Stomach (tissue), 19 donors: ENCODE data around the gene PDAP1. TPM values are rescaled to one million over a fixed set of nuclear protein-coding genes. Genes with fewer than 3 reads are reported as not detected.

Experiments used
- DNase-seq, 2 donors: peaks; one replicate each; pipeline versions ENCODE4 v3.0.0 to v3.0.0-alpha.2; 2013 to 2019
- H3K27ac ChIP-seq, 5 donors: fragments of 200-600 bp in 4 of 5; sonication (generic) in 4 of 5; one replicate each; pipeline ENCODE4 v1.5.1; 2013 to 2019; ENCODE audit warnings: mild to moderate bottlenecking in 1 of 5, moderate library complexity in 1 of 5
- H3K27me3 ChIP-seq, 3 donors: fragments of 200-600 bp; sonication (generic); one replicate each; pipeline ENCODE4 v1.5.1; 2017 to 2019; ENCODE audit warnings: mixed run types in 1 of 3
- H3K36me3 ChIP-seq, 4 donors: fragments of 200-600 bp; sonication (generic); 1 replicate in 3 of 4; 2 replicates in 1 of 4; pipeline ENCODE4 v1.5.1; 2016 to 2019
- H3K4me1 ChIP-seq, 4 donors: fragments of 200-600 bp; sonication (generic); one replicate each; pipeline ENCODE4 v1.5.1; 2016 to 2019
- H3K4me3 ChIP-seq, 4 donors: fragments of 200-600 bp; sonication (generic) in 3 of 4; one replicate each; pipeline ENCODE4 v1.5.1; 2016 to 2019; ENCODE audit warnings: mild to moderate bottlenecking in 1 of 4
- H3K9me3 ChIP-seq, 4 donors: fragments of 200-600 bp; sonication (generic); one replicate each; pipeline ENCODE4 v1.5.1; 2016 to 2019
- CTCF ChIP-seq, 7 experiments: fragments of 450-650 bp in 4 of 7; fragments of 200-600 bp in 3 of 7; sonication (generic) in 3 of 7; IDR thresholded peaks; one replicate each; pipeline ENCODE4 v1.5.1; 2016 to 2019; ENCODE audit warnings: antibody characterized with exemption in 7 of 7, control low read depth in 2 of 7, mild to moderate bottlenecking in 1 of 7
- EP300 ChIP-seq: sonication (generic); formaldehyde crosslinking; IDR thresholded peaks from one replicate; pipeline ENCODE4 v1.6.1; 2017; ENCODE audit warnings: antibody characterized with exemption
- POLR2A ChIP-seq, 4 donors: fragments of 450-650 bp; IDR thresholded peaks; one replicate each; pipeline ENCODE4 v1.6.1; 2016; ENCODE audit warnings: antibody characterized with exemption in 4 of 4, control low read depth in 2 of 4, mild to moderate bottlenecking in 1 of 4, moderate library complexity in 1 of 4
- POLR2AphosphoS5 ChIP-seq, 3 donors: sonication (generic); formaldehyde crosslinking; IDR thresholded peaks; one replicate each; pipeline ENCODE4 v1.6.1; 2016; ENCODE audit warnings: antibody characterized with exemption in 3 of 3
- WGBS, 5 donors: extraction: QIAGEN DNeasy Blood & Tissue Kit in 3 of 5; methylation state at CpG; one replicate each; pipeline versions ENCODE4 v1.1.5 to v1.1.7; 2013 to 2018; 5-methylcytosine and 5-hydroxymethylcytosine counted together
- intact Hi-C: fragments of 100-400 bp; cut with DNase I; formaldehyde crosslinking; loops from one replicate; pipeline ENCODE4 v1.15.1; 2023; ENCODE audit warnings: low total_unique reads
- long read RNA-seq, 10 donors: transcript quantifications; one replicate each; lab custom pipeline, GENCODE V29; 2026
- polyA plus RNA-seq, 3 donors: library from polyadenylated mRNA; stranded (reverse); fragments of 200-250 nt; gene quantifications; one replicate each; pipeline ENCODE4 v1.2.3, GENCODE V29; 2013
- total RNA-seq, 5 donors: library from RNA; depleted of rRNA; stranded (reverse); fragments of >200 nt; gene quantifications; one replicate each; pipeline versions ENCODE4 v1.1.0 to v1.2.3, GENCODE V29; 2014 to 2016
- donor health status: healthy with polysubstance abuse.
- donor health status: Bipolar disorder and iron deficiency.
- donor health status: healthy.

The PDAP1 gene
- total RNA-seq (10 to 100 TPM; 22.8 to 79.9 (median 32.3) TPM), polyA plus RNA-seq (100 to 1,000 TPM; 129 to 153 (median 133) TPM)
- long read RNA-seq, donor 1, transcript PDAP1-201 (6 exons, 2,546 nt), result major isoform, 8 of 18 reads
- long read RNA-seq, donor 1, partial matches to known transcripts, result 10 of 18 reads
- long read RNA-seq, donor 1, other reads (novel, unspliced or antisense), result 0 of 18 reads
- long read RNA-seq, donor 2, transcript PDAP1-201 (6 exons, 2,546 nt), result major isoform, 13 of 83 reads
- long read RNA-seq, donor 2, partial matches to known transcripts, result 56 of 83 reads
- long read RNA-seq, donor 2, other reads (novel, unspliced or antisense), result 14 of 83 reads
- long read RNA-seq, donor 3, transcript PDAP1-201 (6 exons, 2,546 nt), result major isoform, 9 of 9 reads
- long read RNA-seq, donor 3, partial matches to known transcripts, result 0 of 9 reads
- long read RNA-seq, donor 3, other reads (novel, unspliced or antisense), result 0 of 9 reads
- long read RNA-seq, donor 4, partial matches to known transcripts, result 0 of 2 reads
- long read RNA-seq, donor 4, other reads (novel, unspliced or antisense), result 0 of 2 reads
- long read RNA-seq, donor 5, transcript PDAP1-201 (6 exons, 2,546 nt), result major isoform, 13 of 23 reads
- long read RNA-seq, donor 5, partial matches to known transcripts, result 10 of 23 reads
- long read RNA-seq, donor 5, other reads (novel, unspliced or antisense), result 0 of 23 reads
- long read RNA-seq, donor 6, transcript PDAP1-201 (6 exons, 2,546 nt), result major isoform, 49 of 64 reads
- long read RNA-seq, donor 6, partial matches to known transcripts, result 15 of 64 reads
- long read RNA-seq, donor 6, other reads (novel, unspliced or antisense), result 0 of 64 reads
- long read RNA-seq, donor 7, transcript PDAP1-201 (6 exons, 2,546 nt), result major isoform, 13 of 22 reads
- long read RNA-seq, donor 7, partial matches to known transcripts, result 8 of 22 reads
- long read RNA-seq, donor 7, other reads (novel, unspliced or antisense), result 0 of 22 reads
- long read RNA-seq, donor 8, transcript PDAP1-201 (6 exons, 2,546 nt), result major isoform, 17 of 52 reads
- long read RNA-seq, donor 8, partial matches to known transcripts, result 26 of 52 reads
- long read RNA-seq, donor 8, other reads (novel, unspliced or antisense), result 9 of 52 reads
- long read RNA-seq, donor 9, transcript PDAP1-201 (6 exons, 2,546 nt), result major isoform, 12 of 12 reads
- long read RNA-seq, donor 9, partial matches to known transcripts, result 0 of 12 reads
- long read RNA-seq, donor 9, other reads (novel, unspliced or antisense), result 0 of 12 reads
- long read RNA-seq, donor 10, transcript PDAP1-201 (6 exons, 2,546 nt), result major isoform, 8 of 8 reads
- long read RNA-seq, donor 10, partial matches to known transcripts, result 0 of 8 reads
- long read RNA-seq, donor 10, other reads (novel, unspliced or antisense), result 0 of 8 reads

GRCh38 chr7:99408379-99409191, at the start of gene PDAP1, which contains the start of gene BUD31:
TSS of gene PDAP1 (minus strand) at chr7:99408597. CDS start at chr7:99408548, 49 bp downstream.
TSS of gene BUD31 (plus strand) at chr7:99408969. CDS start at chr7:99411093, 2,124 bp downstream.
- intact Hi-C loops, result no loop called here

GRCh38 chr7:99457650-99458493, 49.5 kb upstream of the PDAP1 start:
- intact Hi-C loops, result no loop called here
- peaks cover 0 to 38% (median 23%) of the 10 kb centered on the region in 4 donors for H3K4me1 ChIP-seq
- peaks cover 58 to 94% (median 84%) of the 10 kb centered on the region in 4 donors for H3K36me3 ChIP-seq
- no peak overlapping the region for H3K4me3 ChIP-seq
- no peaks in the 10 kb centered on the region for H3K27me3 ChIP-seq
- DNase-seq, result no peak
- no peak overlapping the region for H3K27ac ChIP-seq
- WGBS, 5 donors, result 79 to 89% (median 86%) methylated on average over 19 to 26 of the region's 26 CpGs
- no peaks in the 10 kb centered on the region for H3K9me3 ChIP-seq
- TF ChIP-seq EP300 (no peak), POLR2A (IDR thresholded peaks at IDR 0.05) (no peak), CTCF (IDR thresholded peaks at IDR 0.05) (no peak), POLR2AphosphoS5 (IDR thresholded peaks at IDR 0.05) (no peak)

More at GRCh38 chr7:99408379-99409191, at the start of gene PDAP1, which contains the start of gene BUD31:
- Histone ChIP-seq H3K27ac (peak within 1 kb of the TSS; percentile 96 to 100 (median 97)), H3K9me3 (no peaks in the 10 kb centered on the region), H3K4me3 (peak within 1 kb of the TSS; percentile 70 to 99 (median 78)), H3K36me3 (peaks cover 27 to 52% (median 50%) of the 10 kb centered on the region in 4 donors), H3K4me1 (peaks cover 24 to 61% (median 56%) of the 10 kb centered on the region in 4 donors), H3K27me3 (no peaks in the 10 kb centered on the region)
- 0 to 1% (median 0%) methylated on average over 19 to 72 of the region's 72 CpGs for WGBS, 5 donors
- peak; percentile 92 to 98 for DNase-seq
- peak; percentile 89 to 97 (median 92) for TF ChIP-seq POLR2AphosphoS5 (IDR thresholded peaks at IDR 0.05)
- no peak for TF ChIP-seq EP300
- TF ChIP-seq POLR2A (IDR thresholded peaks at IDR 0.05), result peak in 2 of 4 donors; percentile 59 to 87
- TF ChIP-seq CTCF (IDR thresholded peaks at IDR 0.05), result peak in 1 of 7 experiments; percentile 21

- Histone ChIP-seq H3K27ac (no peak overlapping the region), H3K4me1 (peaks cover 0 to 31% (median 20%) of the 10 kb centered on the region in 4 donors), H3K9me3 (no peaks in the 10 kb centered on the region), H3K27me3 (no peaks in the 10 kb centered on the region), H3K4me3 (no peak overlapping the region), H3K36me3 (peaks cover 62 to 94% (median 85%) of the 10 kb centered on the region in 4 donors)
- TF ChIP-seq CTCF (IDR thresholded peaks at IDR 0.05) (no peak), POLR2A (IDR thresholded peaks at IDR 0.05) (no peak), POLR2AphosphoS5 (IDR thresholded peaks at IDR 0.05) (no peak), EP300 (no peak)
- 68 to 93% (median 84%) methylated on average over 6 of the region's 6 CpGs for WGBS, 5 donors
- intact Hi-C loops, result no loop called here
- DNase-seq, result no peak
Measured at GRCh38 chr7:99457050-99457649, 48.8 kb upstream of the PDAP1 start.
